SU-DHL-6 (cell line): ENCODE results near the gene RARRES1.

ENCODE experiments used
- EZH2phosphoT487 ChIP-seq: fragments of 200-600 bp; sonication (generic), shearing (Covaris generic); conservative IDR thresholded peaks from 2 replicates; pipeline ENCODE4 v1.6.1; 2018; ENCODE audit warnings: mild to moderate bottlenecking, antibody characterized with exemption, low read length, moderate library complexity, mixed read lengths
- TF ChIP-seq, protein P1 (sequence below): fragments of 200-600 bp; sonication (generic); IDR thresholded peaks from one replicate; pipeline ENCODE4 v1.5.1; 2017; ENCODE audit warnings: antibody characterized with exemption, mild to moderate bottlenecking, low read length, moderate library complexity; ENCODE audit not compliant: insufficient read depth, poor library complexity, severe bottlenecking

- TF ChIP-seq, protein P1, sequence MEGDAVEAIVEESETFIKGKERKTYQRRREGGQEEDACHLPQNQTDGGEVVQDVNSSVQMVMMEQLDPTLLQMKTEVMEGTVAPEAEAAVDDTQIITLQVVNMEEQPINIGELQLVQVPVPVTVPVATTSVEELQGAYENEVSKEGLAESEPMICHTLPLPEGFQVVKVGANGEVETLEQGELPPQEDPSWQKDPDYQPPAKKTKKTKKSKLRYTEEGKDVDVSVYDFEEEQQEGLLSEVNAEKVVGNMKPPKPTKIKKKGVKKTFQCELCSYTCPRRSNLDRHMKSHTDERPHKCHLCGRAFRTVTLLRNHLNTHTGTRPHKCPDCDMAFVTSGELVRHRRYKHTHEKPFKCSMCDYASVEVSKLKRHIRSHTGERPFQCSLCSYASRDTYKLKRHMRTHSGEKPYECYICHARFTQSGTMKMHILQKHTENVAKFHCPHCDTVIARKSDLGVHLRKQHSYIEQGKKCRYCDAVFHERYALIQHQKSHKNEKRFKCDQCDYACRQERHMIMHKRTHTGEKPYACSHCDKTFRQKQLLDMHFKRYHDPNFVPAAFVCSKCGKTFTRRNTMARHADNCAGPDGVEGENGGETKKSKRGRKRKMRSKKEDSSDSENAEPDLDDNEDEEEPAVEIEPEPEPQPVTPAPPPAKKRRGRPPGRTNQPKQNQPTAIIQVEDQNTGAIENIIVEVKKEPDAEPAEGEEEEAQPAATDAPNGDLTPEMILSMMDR, result no peak
- no peak for TF ChIP-seq EZH2phosphoT487
Observed at GRCh38 chr3:158745551-158745950, 13.3 kb upstream of the RARRES1 start.
